ENCODE results near the gene DIAPH3.

Gene DIAPH3

GRCh38 chr13:59681636-59682311 is 482.0 kb downstream of the DIAPH3 start:
- CTCF ChIA-PET: interaction anchor here (0.7 to 8.5 kb wide), 19 partner anchors 8 to 758 kb away, joined by 3 to 57 read pairs (median 4); no protein-coding TSS in a partner anchor

GRCh38 chr13:59680429-59681024 is 483.2 kb downstream of the DIAPH3 start:
- ChIA-PET POLR2A (interaction anchor here (0.7 kb wide), 1 partner anchor 751 kb away, joined by 3 read pairs; no protein-coding TSS in a partner anchor), CTCF (interaction anchor here (0.7 to 8.5 kb wide), 28 partner anchors 10 to 759 kb away, joined by 3 to 57 read pairs (median 4); no protein-coding TSS in a partner anchor)
- TF ChIP-seq CTCF (IDR thresholded peaks at IDR 0.05; ENCODE audit: control extremely low read depth, extremely low read depth, low read depth, missing control alignments): peak; percentile 69
- peak; percentile 15 for DNase-seq (ENCODE audit: extremely low spot score)

More at GRCh38 chr13:59681636-59682311, 482.0 kb downstream of the DIAPH3 start:
- no peak for TF ChIP-seq CTCF (IDR thresholded peaks at IDR 0.05; ENCODE audit: control extremely low read depth, extremely low read depth, low read depth, missing control alignments)
- POLR2A ChIA-PET: no interaction called here
- DNase-seq (ENCODE audit: extremely low spot score): no peak

- no peak for DNase-seq (ENCODE audit: extremely low spot score)
- ChIA-PET CTCF (interaction anchor here (0.7 to 8.5 kb wide), 18 partner anchors 9 to 752 kb away, joined by 3 to 57 read pairs (median 8); no protein-coding TSS in a partner anchor), POLR2A (no interaction called here)
- TF ChIP-seq CTCF (IDR thresholded peaks at IDR 0.05; ENCODE audit: control extremely low read depth, extremely low read depth, low read depth, missing control alignments): no peak
Measured at GRCh38 chr13:59679254-59679653, 484.5 kb downstream of the DIAPH3 start.

GRCh38 chr13:59677966-59678814 is 485.5 kb downstream of the DIAPH3 start:
- ChIA-PET POLR2A (no interaction called here), CTCF (interaction anchor here (0.7 to 8.5 kb wide), 21 partner anchors 8 to 767 kb away, joined by 3 to 57 read pairs (median 4); no protein-coding TSS in a partner anchor)
- DNase-seq (ENCODE audit: extremely low spot score): peak; percentile 29
- peak; percentile 60 for TF ChIP-seq CTCF (IDR thresholded peaks at IDR 0.05; ENCODE audit: control extremely low read depth, extremely low read depth, low read depth, missing control alignments)

- CTCF ChIA-PET: interaction anchor here (0.7 to 8.5 kb wide), 16 partner anchors 9 to 768 kb away, joined by 3 to 57 read pairs (median 4); no protein-coding TSS in a partner anchor
- POLR2A ChIA-PET: no interaction called here
- no peak for TF ChIP-seq CTCF (IDR thresholded peaks at IDR 0.05; ENCODE audit: control extremely low read depth, extremely low read depth, low read depth, missing control alignments)
- no peak for DNase-seq (ENCODE audit: extremely low spot score)
Measured at GRCh38 chr13:59677430-59677829, 486.3 kb downstream of the DIAPH3 start.

GRCh38 chr13:59674616-59675015 is 489.1 kb downstream of the DIAPH3 start:
- POLR2A ChIA-PET: no interaction called here
- DNase-seq (ENCODE audit: extremely low spot score): no peak
- TF ChIP-seq CTCF (IDR thresholded peaks at IDR 0.05; ENCODE audit: control extremely low read depth, extremely low read depth, low read depth, missing control alignments): no peak
- CTCF ChIA-PET: interaction anchor here (1.0 to 4.3 kb wide), 3 partner anchors 16 to 757 kb away, joined by 3 to 35 read pairs (median 5); no protein-coding TSS in a partner anchor

All from GM10248 (cell line).